ENCODE results near the gene SIN3B.

Gene SIN3B

GRCh38 chr19:16889366-16889882 lies 60.2 kb downstream of the SIN3B start:
- DNase-seq (ENCODE audit: low read depth in 2 of 2, low spot score in 1 of 2), result no peak

GRCh38 chr19:16889883-16890460 lies 60.8 kb downstream of the SIN3B start:
- no peak for DNase-seq (ENCODE audit: low read depth in 2 of 2, low spot score in 1 of 2)

- no peak for DNase-seq (ENCODE audit: low read depth in 2 of 2, low spot score in 1 of 2)
Measured at GRCh38 chr19:16890461-16891184, 61.4 kb downstream of the SIN3B start.

DNA sequence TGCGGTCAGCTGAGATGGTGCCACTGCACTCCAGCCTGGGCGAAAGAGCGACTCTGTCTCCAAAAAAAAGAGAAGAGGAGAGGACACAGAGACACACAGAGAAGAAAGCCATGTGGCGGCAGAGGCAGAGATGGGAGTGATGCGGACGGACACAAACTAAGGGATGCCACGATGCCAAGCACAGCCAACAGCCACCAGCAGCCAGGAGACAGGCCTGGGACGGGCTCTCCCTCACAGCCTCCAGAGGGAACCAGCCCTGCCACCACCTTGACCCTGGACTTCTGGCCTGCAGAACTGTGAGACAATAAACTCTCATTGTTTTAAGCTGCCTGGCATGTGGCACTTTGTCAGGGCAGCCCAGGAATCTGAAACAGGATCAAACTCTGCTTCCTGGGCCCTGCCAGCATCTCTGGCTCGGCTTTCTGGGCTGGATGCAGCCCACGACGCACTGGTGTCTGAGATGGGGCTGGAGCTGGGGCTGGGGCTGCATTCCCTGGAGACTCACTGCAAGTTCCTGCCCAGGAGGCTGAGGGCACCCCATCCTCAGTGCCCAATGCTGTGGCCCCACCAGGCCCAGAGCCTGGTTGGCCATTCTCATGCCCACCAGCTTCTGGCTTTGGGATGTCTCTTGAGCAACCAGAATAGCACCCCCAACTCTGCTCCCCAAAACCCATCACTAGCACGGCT lies 62.6 kb downstream of the SIN3B start:
- DNase-seq (ENCODE audit: low read depth in 2 of 2, low spot score in 1 of 2), result no peak

DNA sequence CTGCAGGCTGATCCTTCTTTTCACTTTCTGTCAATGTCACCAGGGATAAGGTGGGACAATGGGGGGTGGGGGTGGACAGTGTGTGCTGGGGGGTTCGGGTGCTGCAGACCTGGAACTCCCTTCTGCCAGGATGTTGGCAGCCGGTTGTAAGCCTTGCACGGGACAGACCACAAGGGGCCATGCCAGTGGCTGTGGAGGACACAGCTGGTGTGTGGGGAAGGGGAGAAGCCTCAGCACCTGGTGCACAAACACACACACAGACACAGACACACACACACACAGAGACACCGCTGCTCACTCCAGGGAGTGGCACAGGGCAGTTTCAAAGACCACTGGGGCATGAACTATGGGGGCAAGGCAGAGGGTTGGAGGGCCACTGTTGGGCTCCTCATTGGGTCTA lies 63.2 kb downstream of the SIN3B start:
- no peak for DNase-seq (ENCODE audit: low read depth in 2 of 2, low spot score in 1 of 2)

GRCh38 chr19:16892868-16893685 lies 63.9 kb downstream of the SIN3B start:
- no peak for DNase-seq (ENCODE audit: low read depth in 2 of 2, low spot score in 1 of 2)

DNA sequence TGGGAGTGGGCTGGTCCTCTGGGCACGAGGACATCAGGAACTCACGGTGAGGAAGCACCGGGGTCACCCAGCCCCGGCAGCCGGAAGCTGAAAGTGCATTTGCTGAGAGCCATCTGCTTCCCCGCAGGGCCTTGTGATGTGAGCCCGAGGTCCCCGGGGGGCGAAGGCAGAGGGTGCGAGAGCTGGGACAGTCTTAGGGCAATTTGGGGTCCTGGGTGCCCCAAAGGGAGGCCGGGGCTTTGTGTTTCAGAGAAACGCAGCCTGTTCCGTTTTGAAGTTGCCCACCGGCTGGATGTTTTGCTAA lies 64.4 kb downstream of the SIN3B start:
- DNase-seq (ENCODE audit: low read depth in 2 of 2, low spot score in 1 of 2), result no peak

DNA sequence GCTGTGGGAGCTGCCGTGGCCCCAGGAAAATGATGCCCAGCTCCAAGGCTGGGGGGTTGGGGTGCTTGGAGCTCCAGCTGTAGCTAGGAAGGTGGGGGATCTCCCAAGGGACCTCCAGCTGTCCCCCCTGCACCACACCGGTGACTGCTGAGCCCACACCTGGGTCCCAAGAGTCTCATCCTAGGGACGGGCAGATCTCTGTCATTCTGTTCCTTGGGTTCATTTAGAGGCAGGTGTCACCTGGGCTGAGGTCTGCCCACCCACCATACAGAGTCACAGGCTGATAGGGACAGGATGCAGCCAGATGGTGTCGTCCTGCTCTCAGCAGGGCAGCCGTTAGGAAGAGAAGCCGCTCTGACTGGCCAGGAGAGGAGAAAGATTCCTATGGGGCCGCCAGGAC lies 64.9 kb downstream of the SIN3B start:
- no peak for DNase-seq (ENCODE audit: low read depth in 2 of 2, low spot score in 1 of 2)

DNA sequence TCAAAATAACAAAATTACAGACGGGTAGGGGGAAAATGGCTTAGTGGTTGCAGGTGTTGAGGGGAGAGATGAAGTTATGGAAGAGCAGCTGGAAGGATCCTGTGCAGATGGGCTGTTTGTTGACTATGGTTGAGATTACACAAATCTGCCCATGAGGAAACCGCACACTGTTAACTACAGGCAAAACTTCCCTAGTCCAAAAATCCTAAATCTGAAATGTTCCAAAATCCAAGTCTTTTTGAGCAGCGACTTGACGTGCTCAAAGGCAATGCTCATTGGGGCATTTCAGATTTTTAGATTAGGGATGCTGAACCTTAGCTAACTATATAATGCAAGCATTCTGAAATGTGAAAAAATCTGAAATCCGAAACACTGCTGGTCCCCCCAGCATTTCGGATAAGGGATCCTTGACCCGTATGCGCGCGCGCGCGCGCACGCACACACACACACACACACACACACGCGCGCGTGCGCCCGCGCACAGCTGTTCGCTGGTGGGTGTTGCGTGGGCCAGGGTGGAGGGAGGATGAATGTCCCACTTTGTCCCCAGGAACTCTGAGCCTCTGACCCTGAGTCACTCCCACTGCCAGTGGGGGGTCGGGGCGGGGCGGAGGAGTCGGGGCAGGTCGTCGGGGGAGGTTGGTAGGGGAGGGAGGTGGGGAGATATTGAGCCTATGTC lies 66.4 kb downstream of the SIN3B start:
- DNase-seq (ENCODE audit: low read depth in 2 of 2, low spot score in 1 of 2), result no peak

DNA sequence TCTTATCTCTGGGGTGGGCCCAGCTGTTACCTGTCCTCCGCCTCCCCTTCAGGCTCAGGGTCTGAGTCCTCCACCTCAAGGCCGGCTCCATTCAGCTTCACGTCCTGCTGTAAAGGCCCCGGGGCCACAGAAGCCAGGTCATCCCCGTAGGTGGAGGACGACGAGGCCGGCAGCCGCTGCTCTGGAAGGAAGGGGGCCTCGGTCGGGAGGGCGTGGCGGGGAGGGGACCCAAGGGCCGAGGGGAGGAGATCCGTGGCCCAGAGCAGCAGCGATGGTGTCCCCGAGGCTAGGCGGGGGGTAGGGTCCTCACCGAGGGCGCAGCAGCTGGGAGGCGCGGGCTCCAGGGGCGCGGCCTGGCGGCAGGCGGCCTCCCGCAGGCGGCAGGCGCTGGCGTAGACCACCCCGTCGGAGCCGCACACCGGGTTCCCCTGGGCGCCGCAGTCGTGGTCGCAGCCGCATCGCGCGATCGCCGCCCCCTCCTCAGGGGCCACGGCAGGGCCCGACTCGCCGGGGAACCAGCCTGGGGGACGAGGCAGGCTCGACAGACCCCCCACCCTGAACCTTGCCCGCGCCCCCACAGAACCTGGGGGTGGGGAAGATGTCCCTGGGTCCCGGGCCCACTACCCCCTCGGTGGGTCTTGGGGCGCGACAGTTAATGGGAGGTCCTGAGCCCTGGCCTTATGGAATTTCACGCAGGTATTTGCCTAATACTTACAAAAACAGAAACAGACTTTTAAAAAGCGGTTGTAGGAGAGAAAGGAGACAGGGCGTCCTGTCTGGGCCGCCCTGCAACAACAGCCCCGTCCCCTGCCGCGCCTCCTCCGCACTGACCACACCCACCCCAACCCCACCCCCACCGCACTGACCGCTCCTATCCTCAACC lies 67.2 kb downstream of the SIN3B start:
- DNase-seq (ENCODE audit: low read depth in 2 of 2, low spot score in 1 of 2), result no peak

GRCh38 chr19:16897029-16897855 lies 68.0 kb downstream of the SIN3B start:
- DNase-seq (ENCODE audit: low read depth in 2 of 2, low spot score in 1 of 2), result peak; percentile 18 to 53

- no peak for DNase-seq (ENCODE audit: low read depth in 2 of 2, low spot score in 1 of 2)
Measured at GRCh38 chr19:16897856-16898161, 68.6 kb downstream of the SIN3B start.

DNA sequence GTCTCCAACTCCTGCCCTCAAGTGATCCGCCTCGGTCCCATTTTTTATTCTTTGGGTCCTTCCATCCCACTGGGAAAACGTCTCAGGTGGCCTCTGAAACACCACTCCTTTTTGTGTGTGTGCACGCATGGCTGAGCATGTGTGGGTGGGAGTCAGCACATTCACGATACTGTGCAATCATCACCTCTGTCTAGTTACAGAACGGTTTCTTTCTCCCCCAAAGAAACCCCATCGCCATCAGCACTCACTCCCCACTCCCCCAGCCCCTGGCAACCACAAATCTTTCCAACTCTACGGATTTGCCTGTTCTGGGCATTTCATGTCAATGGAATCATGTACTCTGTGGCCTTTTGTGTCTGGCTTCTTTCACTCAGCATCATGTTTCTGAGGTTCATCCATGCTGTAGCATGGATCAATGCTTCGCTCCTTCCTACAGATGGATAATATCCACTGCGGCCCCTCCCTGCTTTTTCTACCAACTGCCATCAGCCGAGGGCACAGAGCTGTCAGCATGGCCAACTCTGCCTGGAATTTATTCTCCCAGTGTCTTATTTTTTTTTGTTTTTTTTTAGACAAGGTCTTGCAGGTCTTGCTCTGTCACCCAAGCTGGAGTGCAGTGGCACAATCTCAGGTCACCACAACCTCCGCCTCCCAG lies 69.3 kb downstream of the SIN3B start:
- DNase-seq (ENCODE audit: low read depth in 2 of 2, low spot score in 1 of 2), result no peak

DNA sequence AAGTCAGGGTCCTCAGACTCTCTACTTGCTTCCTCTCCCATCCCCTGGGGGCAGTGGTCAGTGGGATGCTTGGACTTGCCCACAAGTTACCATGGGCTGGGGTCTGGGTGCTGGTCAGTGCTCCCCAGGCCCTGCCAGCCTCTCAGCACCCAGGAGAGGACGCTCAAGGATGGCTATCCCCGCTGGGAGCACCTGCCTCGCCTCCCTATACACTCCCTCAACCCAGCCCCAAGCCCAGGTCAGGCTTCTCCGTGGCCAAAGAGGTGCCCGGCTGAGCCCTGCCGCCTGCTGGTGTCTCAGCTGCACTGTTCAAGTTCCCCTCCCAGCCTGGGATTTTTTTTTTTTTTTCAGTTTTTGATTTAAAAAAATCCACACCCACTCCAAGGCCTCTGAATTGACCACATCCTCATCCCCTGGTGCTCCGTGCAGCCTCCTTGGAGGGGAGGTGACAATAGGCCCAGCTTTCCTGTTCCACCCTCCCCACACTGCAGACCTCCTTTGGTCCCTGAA lies 70.4 kb downstream of the SIN3B start:
- DNase-seq (ENCODE audit: low read depth in 2 of 2, low spot score in 1 of 2), result no peak

DNA sequence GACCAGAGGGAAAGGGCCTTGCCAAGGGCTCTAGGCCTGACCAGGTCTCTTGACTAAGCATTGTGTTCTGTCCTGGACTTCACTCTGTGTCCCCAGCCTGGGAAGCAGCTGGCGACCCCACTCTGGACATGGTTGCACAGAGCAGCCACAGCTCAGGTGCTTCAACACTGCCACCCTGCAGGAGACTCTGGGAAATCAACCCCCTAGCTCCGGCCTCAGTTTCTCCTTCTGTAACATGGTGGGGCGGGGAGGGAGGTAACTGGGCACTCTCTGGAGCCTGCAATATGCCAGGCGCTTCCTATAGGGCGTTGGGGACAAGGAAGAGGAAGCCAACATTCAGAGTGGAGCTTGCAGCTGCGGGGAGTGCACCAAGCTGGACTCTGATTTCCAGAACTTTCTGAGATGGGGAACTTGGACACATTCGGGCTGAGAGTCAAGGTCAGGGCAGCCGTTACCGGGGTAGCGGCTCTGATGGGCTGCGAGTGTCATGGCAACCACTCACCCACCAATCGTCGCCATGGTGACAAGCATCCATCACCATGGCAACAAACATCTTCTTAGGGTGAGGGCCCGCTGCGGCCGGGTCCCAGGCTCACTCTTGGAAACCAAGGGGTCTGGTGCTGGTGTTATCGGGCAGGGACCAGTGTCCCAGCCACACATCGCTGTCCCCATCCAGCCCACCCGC lies 72.4 kb downstream of the SIN3B start:
- DNase-seq (ENCODE audit: low read depth in 2 of 2, low spot score in 1 of 2), result no peak

- no peak for DNase-seq (ENCODE audit: low read depth in 2 of 2, low spot score in 1 of 2)
Measured at GRCh38 chr19:16902545-16902944, 73.3 kb downstream of the SIN3B start.

GRCh38 chr19:16903347-16903746 lies 74.1 kb downstream of the SIN3B start:
- DNase-seq (ENCODE audit: low read depth in 2 of 2, low spot score in 1 of 2), result no peak

GRCh38 chr19:16904599-16904998 lies 75.4 kb downstream of the SIN3B start:
- DNase-seq (ENCODE audit: low read depth in 2 of 2, low spot score in 1 of 2), result no peak

Data from stimulated activated CD8-positive, alpha-beta memory T cell treated with anti-CD3 and anti-CD28 coated beads, Interleukin-4, amount 100 ng/mL, for 4 hours (primary cell).